GM18861 (cell line): ENCODE data around the gene CDH13.

Experiments
- ATAC-seq: cut with Tn5 transposase; IDR thresholded peaks from one replicate; pipeline ENCODE4 v1.9.1; 2021; ENCODE audit not compliant: unreplicated experiment

The CDH13 gene

DNA sequence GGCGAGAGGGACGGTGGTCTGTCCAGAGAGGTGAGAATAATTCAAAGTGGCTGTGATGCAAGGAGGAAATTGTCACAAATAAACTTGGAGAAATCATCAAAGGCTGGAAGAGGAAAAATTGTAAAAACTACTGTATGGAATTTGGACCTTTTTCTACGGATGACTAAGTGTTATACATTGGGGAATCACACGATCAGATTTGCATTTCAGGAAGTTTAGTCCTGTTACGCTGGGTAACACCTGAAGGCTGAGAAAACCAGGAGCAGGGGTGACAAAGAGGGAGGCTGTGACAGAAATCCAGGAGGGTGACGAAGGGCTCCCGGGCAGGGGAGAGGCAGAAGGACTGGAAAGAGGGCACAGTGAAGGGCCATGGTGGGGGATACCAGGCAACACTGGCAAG is 511.7 kb downstream of the CDH13 start:
- no peak for ATAC-seq

GRCh38 chr16:83138976-83139690 is 512.4 kb downstream of the CDH13 start:
- no peak for ATAC-seq

- ATAC-seq = no peak
Observed at GRCh38 chr16:83143788-83144187, 517.0 kb downstream of the CDH13 start.

GRCh38 chr16:83145297-83145696 is 518.5 kb downstream of the CDH13 start:
- ATAC-seq = no peak

DNA sequence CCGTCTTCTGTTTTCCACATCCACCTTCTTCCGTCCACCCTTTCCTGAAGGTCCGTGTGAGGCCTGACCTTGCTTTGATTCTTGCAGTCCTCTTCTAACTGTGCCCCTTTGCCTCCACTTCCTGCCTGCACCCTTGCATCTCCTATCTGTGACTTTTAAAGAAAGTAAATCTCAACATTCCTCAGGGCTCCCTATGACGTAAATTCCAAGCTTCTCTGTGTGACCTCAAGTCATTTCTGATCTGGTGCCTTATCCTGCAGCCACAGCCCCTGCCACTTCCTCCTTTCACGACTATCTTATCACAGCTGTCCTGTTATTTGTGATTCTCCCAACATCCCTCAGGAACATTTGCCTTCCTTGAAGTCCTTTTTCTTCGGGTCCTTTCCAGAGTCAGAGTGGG is 520.5 kb downstream of the CDH13 start:
- ATAC-seq = no peak

- no peak for ATAC-seq
Observed at GRCh38 chr16:83158320-83158957, 531.7 kb downstream of the CDH13 start.

- no peak for ATAC-seq
Observed at GRCh38 chr16:83159049-83159448, 532.3 kb downstream of the CDH13 start.

DNA sequence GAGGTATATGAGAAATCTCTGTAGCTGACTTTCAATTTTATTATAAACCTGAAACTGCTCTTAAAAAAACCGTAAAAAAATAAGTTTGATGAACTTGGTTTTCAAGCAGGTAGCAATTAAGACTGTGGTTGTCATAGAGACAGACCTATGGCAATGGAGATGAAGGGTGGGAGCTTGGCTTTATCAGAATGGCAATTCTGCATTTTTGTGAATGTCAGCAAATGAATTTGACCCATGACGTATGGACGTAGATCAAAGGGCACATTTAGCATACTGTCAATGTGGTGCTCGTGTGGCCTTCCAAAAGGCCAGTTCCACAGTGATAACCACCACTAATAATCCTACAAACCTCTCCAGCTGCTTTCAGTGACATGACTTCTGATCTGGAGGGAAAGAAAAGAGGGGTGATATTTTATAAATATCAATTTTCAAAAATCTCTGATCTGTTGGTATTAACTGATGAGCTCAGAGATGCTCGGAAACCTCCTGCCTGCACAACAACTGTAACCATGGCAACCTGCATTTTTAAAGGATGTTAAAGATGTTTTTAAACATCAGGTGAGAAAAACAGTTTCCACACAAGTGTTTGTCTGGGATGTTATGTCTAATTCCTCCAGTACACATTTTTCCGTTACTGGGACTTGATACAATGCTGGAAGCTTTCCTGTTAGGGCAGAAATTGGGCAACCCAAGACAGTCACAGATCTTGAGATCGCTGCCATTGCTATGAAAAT is 533.7 kb downstream of the CDH13 start:
- no peak for ATAC-seq

GRCh38 chr16:83162791-83163190 is 536.0 kb downstream of the CDH13 start:
- no peak for ATAC-seq

DNA sequence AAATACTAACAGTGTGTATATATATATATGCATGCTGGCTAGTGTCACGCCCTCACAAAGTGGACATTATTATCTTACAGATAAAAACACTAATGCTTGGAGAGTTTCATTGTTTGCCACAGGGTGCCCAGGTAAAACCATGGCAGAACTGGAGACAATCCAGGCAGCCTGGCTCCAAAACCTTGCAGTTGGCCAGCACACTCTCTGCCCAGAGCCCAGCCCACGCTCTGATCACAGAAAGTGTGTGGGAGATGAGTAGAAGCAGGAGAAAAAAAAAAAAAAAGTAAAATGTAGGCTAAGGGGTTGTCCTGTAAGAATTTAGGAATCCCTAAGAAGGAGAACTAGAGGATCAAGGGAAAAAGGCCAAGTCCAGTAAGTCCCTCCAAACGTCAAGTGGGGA is 538.0 kb downstream of the CDH13 start:
- no peak for ATAC-seq

DNA sequence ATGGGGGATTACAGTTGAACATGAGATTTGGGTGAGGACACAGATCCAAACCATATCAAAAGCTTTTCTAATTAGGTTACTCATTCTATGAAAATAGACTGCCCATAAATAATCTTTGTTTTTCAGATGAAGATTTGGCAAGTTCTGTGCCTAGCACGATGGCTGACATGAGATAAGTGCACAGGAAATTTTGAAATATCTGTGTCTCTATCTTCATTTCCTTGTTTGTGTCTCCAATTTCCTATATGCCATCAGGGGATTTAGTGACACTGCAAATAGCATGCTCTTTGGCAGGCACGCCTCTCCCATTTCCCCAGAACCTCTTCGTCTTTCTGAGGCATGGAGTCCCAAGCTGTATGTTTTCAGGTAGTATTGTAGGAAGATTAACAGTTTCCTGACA is 544.6 kb downstream of the CDH13 start:
- ATAC-seq = no peak

GRCh38 chr16:83174671-83175070 is 547.9 kb downstream of the CDH13 start:
- ATAC-seq = no peak

- ATAC-seq = no peak
Observed at GRCh38 chr16:83176802-83177201, 550.0 kb downstream of the CDH13 start.

- ATAC-seq = no peak
Observed at GRCh38 chr16:83185902-83186301, 559.1 kb downstream of the CDH13 start.

- no peak for ATAC-seq
Observed at GRCh38 chr16:83187405-83187804, 560.6 kb downstream of the CDH13 start.

GRCh38 chr16:83196796-83197195 is 570.0 kb downstream of the CDH13 start:
- no peak for ATAC-seq

- ATAC-seq = no peak
Observed at GRCh38 chr16:83197450-83197849, 570.7 kb downstream of the CDH13 start.

GRCh38 chr16:83198977-83199376 is 572.2 kb downstream of the CDH13 start:
- no peak for ATAC-seq

DNA sequence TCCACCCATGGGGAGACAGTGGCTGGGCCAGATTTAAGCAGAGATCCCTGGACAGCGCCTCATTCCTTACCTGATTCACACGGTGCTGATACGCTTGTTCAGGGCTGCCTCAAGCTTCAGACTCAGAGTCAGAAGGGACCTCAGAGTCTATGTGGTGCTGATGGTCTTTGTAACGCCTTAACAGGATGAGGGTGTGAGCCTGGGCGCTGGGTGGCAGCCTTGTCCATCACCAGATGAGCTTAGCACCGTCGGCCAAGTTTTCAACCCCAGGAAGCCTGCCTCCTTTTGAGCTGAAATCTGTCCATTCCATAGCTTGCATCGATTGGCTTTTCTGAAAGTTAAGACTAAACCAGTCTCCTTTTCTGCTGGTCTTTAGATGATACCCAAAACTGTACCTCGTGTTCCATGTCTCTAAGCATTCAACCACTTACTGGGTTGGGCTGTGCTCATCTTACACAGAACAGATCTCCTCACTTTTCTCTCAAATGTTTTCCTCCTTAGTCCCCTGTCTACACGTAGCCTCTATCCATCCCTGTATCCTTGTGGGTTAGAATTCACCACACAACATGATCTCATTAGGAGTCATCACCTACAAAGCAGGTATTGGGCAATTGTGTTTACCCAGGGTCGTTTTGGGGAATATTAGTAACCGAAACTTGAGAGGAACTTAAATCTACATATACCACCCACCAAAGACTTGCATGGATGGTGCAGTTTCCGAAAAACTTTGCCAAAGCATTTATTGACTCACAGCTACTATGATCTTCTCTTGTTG is 573.4 kb downstream of the CDH13 start:
- ATAC-seq = no peak

DNA sequence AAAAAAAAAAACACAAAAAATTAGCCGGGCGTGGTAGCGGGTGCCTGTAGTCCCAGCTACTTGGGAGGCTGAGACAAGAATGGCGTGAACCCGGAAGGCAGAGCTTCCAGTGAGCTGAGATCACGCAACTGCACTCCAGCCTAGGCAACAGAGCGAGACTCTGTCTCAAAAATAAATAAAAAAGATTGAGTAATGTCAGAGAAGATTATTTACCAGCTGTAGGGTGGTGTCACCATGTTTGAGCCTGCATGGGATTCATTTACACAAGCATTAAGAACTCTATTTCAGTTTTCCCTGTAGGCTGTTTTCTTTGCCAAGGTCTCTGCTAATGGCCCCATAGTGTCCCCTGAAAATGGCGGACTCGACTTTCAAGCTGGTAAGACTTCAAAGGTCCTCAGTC is 575.0 kb downstream of the CDH13 start:
- ATAC-seq = no peak

GRCh38 chr16:83205896-83206295 is 579.1 kb downstream of the CDH13 start:
- no peak for ATAC-seq
